ENCODE measurements around the gene TUSC7.

The TUSC7 gene

GRCh38 chr3:116709479-116709878 lies at the start of gene TUSC7:
Gene TUSC7, plus strand, starts transcription at chr3:116709779.
- FAIRE-seq (no peak), DNase-seq (ENCODE audit: insufficient read length, low spot score) (no peak)
- TF ChIP-seq POLR2A (IDR thresholded peaks at IDR 0.05; ENCODE audit: low read depth, low read length): no peak

GRCh38 chr3:116661196-116661595 lies 48.4 kb upstream of the TUSC7 start:
- no peak for TF ChIP-seq POLR2A (IDR thresholded peaks at IDR 0.05; ENCODE audit: low read depth, low read length)
- FAIRE-seq (no peak), DNase-seq (ENCODE audit: insufficient read length, low spot score) (no peak)

GRCh38 chr3:116663161-116664110 lies 46.1 kb upstream of the TUSC7 start:
- DNase-seq (ENCODE audit: insufficient read length, low spot score): no peak
- no peak for TF ChIP-seq POLR2A (IDR thresholded peaks at IDR 0.05; ENCODE audit: low read depth, low read length)
- no peak for FAIRE-seq

GRCh38 chr3:116667324-116667723 lies 42.3 kb upstream of the TUSC7 start:
- no peak for TF ChIP-seq POLR2A (IDR thresholded peaks at IDR 0.05; ENCODE audit: low read depth, low read length)
- DNase-seq (ENCODE audit: insufficient read length, low spot score) (no peak), FAIRE-seq (no peak)

- TF ChIP-seq POLR2A (IDR thresholded peaks at IDR 0.05; ENCODE audit: low read depth, low read length): no peak
- FAIRE-seq: no peak
- no peak for DNase-seq (ENCODE audit: insufficient read length, low spot score)
These were observed 41.8 kb upstream of the TUSC7 start for GRCh38 chr3:116667791-116668190.

GRCh38 chr3:116669576-116669975 lies 40.0 kb upstream of the TUSC7 start:
- DNase-seq (ENCODE audit: insufficient read length, low spot score) (no peak), FAIRE-seq (no peak)
- no peak for TF ChIP-seq POLR2A (IDR thresholded peaks at IDR 0.05; ENCODE audit: low read depth, low read length)

GRCh38 chr3:116671151-116671550 lies 38.4 kb upstream of the TUSC7 start:
- DNase-seq (ENCODE audit: insufficient read length, low spot score) (no peak), FAIRE-seq (no peak)
- TF ChIP-seq POLR2A (IDR thresholded peaks at IDR 0.05; ENCODE audit: low read depth, low read length): no peak

GRCh38 chr3:116678853-116679252 lies 30.7 kb upstream of the TUSC7 start:
- no peak for DNase-seq (ENCODE audit: insufficient read length, low spot score)
- no peak for TF ChIP-seq POLR2A (IDR thresholded peaks at IDR 0.05; ENCODE audit: low read depth, low read length)
- FAIRE-seq: no peak

GRCh38 chr3:116691041-116691440 lies 18.5 kb upstream of the TUSC7 start:
- DNase-seq (ENCODE audit: insufficient read length, low spot score): no peak
- FAIRE-seq: no peak
- no peak for TF ChIP-seq POLR2A (IDR thresholded peaks at IDR 0.05; ENCODE audit: low read depth, low read length)

GRCh38 chr3:116701070-116701469 lies 8.5 kb upstream of the TUSC7 start:
- no peak for FAIRE-seq

GRCh38 chr3:116702334-116702733 lies 7.2 kb upstream of the TUSC7 start:
- DNase-seq (ENCODE audit: insufficient read length, low spot score) (no peak), FAIRE-seq (no peak)
- TF ChIP-seq POLR2A (IDR thresholded peaks at IDR 0.05; ENCODE audit: low read depth, low read length): no peak

More at GRCh38 chr3:116701070-116701469, 8.5 kb upstream of the TUSC7 start:
- DNase-seq (ENCODE audit: insufficient read length, low spot score): no peak
- no peak for TF ChIP-seq POLR2A (IDR thresholded peaks at IDR 0.05; ENCODE audit: low read depth, low read length)

- TF ChIP-seq POLR2A (IDR thresholded peaks at IDR 0.05; ENCODE audit: low read depth, low read length): no peak
- FAIRE-seq (no peak), DNase-seq (ENCODE audit: insufficient read length, low spot score) (no peak)
These were observed 2.0 kb upstream of the TUSC7 start for GRCh38 chr3:116707531-116707930.

GRCh38 chr3:116716490-116716889 lies 6.9 kb downstream of the TUSC7 start:
- FAIRE-seq (no peak), DNase-seq (ENCODE audit: insufficient read length, low spot score) (no peak)
- TF ChIP-seq POLR2A (IDR thresholded peaks at IDR 0.05; ENCODE audit: low read depth, low read length): no peak

- no peak for FAIRE-seq
These were observed 8.0 kb downstream of the TUSC7 start for GRCh38 chr3:116717566-116717965.

GRCh38 chr3:116728454-116728853 lies 18.9 kb downstream of the TUSC7 start:
- FAIRE-seq (no peak), DNase-seq (ENCODE audit: insufficient read length, low spot score) (no peak)
- TF ChIP-seq POLR2A (IDR thresholded peaks at IDR 0.05; ENCODE audit: low read depth, low read length): no peak

More at GRCh38 chr3:116717566-116717965, 8.0 kb downstream of the TUSC7 start:
- TF ChIP-seq POLR2A (IDR thresholded peaks at IDR 0.05; ENCODE audit: low read depth, low read length): no peak
- DNase-seq (ENCODE audit: insufficient read length, low spot score): no peak

Measured in H54 (cell line).